Ovary (tissue), 9 donors: Measurements from ENCODE around the gene CD36. TPM values are rescaled to one million over a fixed set of nuclear protein-coding genes. Genes with fewer than 3 reads are reported as not detected.

Experiments
- DNase-seq, 5 donors: peaks; one replicate each; pipeline ENCODE4 v3.0.0-alpha.2; 2019 to 2020
- H3K27ac ChIP-seq, 2 donors: fragments of 200-600 bp; one replicate each; pipeline versions ENCODE4 v1.5.1 to v1.8.0; 2019 to 2022
- H3K27me3 ChIP-seq: fragments of 200-600 bp; one replicate; pipeline ENCODE4 v1.8.0; 2022
- H3K36me3 ChIP-seq: fragments of 200-600 bp; sonication (generic); one replicate; pipeline ENCODE4 v1.5.1; 2019
- H3K4me1 ChIP-seq: one replicate; pipeline ENCODE4 v1.8.1; 2013; ENCODE audit warnings: mild to moderate bottlenecking, moderate library complexity; ENCODE audit not compliant: insufficient read depth
- H3K4me3 ChIP-seq: fragments of 200-600 bp; sonication (generic); one replicate; pipeline ENCODE4 v1.5.1; 2017
- H3K9me3 ChIP-seq, 2 donors: fragments of 200-600 bp in 1 of 2; sonication (generic) in 1 of 2; one replicate each; pipeline versions ENCODE4 v1.5.1 to v1.8.1; 2013 to 2019; ENCODE audit warnings: mild to moderate bottlenecking in 1 of 2, moderate library complexity in 1 of 2
- EP300 ChIP-seq: sonication (generic); formaldehyde crosslinking; IDR thresholded peaks from one replicate; pipeline ENCODE4 v1.6.1; 2017; ENCODE audit warnings: antibody characterized with exemption
- POLR2A ChIP-seq: fragments of 450-650 bp; IDR thresholded peaks from one replicate; pipeline ENCODE4 v1.6.1; 2017; ENCODE audit warnings: antibody characterized with exemption, mild to moderate bottlenecking, moderate library complexity
- WGBS, 3 donors: extraction: QIAGEN DNeasy Blood & Tissue Kit in 1 of 3; methylation state at CpG; one replicate each; pipeline versions ENCODE4 v1.1.5 to v1.1.7; 2013 to 2017; 5-methylcytosine and 5-hydroxymethylcytosine counted together
- intact Hi-C, 4 donors: fragments of 100-400 bp; cut with DNase I; formaldehyde crosslinking; loops; one replicate each; pipeline versions ENCODE4 v1.11.0 to v1.15.1; 2022 to 2023
- polyA plus RNA-seq, 2 donors: library from polyadenylated mRNA; stranded (reverse); fragments of 200-250 nt in 1 of 2; fragments of 350-450 nt in 1 of 2; fragmentation: Illumina TruSeq in 1 of 2; extraction: RNeasy Lipid Tissue Mini Kit (QIAGEN cat#74804) in 1 of 2; gene quantifications; one replicate each; pipeline ENCODE4 v1.2.3, GENCODE V29; 2013 to 2014
- total RNA-seq, 7 donors: library from RNA; depleted of rRNA in 2 of 7; stranded (reverse); fragments of >200 nt in 2 of 7; fragmentation: NEBNext Ultra II Directional in 3 of 7; extraction: Animal tissue kit (Norgen Biotek cat#: 25700) in 3 of 7; gene quantifications; one replicate each; pipeline versions ENCODE4 v1.1.0 to v1.2.4, GENCODE V29; 2016 to 2023
- TF ChIP-seq, protein P1 (sequence below), 3 donors: fragments of 450-650 bp in 2 of 3; fragments of 200-600 bp in 1 of 3; IDR thresholded peaks; one replicate each; pipeline versions ENCODE4 v1.5.1 to v1.8.0; 2016 to 2022; ENCODE audit warnings: antibody characterized with exemption in 3 of 3, mild to moderate bottlenecking in 1 of 3
- donor health status: DM: no; HTN: no; CAD: no; lungs with moderate emphysema.
- donor health status: DM: no; HTN: no; CAD: no.
- donor health status: Bipolar disorder and iron deficiency.
- donor health status: DM: yes; HTN: yes; CAD: no.
- donor health status: DM: no; HTN: no; CAD: no.
- donor health status: DM: yes; HTN: yes; CAD: no.

CD36 gene
- total and polyA plus RNA-seq, 9 donors: 3.1 to 55.4 (median 9.1) TPM

GRCh38 chr7:80603940-80604339, 34.5 kb upstream of the CD36 start:
- Histone ChIP-seq H3K27me3 (no peaks in the 10 kb centered on the region), H3K4me3 (no peak overlapping the region), H3K36me3 (no peaks in the 10 kb centered on the region), H3K27ac (no peak overlapping the region), H3K9me3 (no peaks in the 10 kb centered on the region), H3K4me1 (no peaks in the 10 kb centered on the region)
- DNase-seq: no peak
- intact Hi-C loops: no loop called here
- TF ChIP-seq, protein P1, sequence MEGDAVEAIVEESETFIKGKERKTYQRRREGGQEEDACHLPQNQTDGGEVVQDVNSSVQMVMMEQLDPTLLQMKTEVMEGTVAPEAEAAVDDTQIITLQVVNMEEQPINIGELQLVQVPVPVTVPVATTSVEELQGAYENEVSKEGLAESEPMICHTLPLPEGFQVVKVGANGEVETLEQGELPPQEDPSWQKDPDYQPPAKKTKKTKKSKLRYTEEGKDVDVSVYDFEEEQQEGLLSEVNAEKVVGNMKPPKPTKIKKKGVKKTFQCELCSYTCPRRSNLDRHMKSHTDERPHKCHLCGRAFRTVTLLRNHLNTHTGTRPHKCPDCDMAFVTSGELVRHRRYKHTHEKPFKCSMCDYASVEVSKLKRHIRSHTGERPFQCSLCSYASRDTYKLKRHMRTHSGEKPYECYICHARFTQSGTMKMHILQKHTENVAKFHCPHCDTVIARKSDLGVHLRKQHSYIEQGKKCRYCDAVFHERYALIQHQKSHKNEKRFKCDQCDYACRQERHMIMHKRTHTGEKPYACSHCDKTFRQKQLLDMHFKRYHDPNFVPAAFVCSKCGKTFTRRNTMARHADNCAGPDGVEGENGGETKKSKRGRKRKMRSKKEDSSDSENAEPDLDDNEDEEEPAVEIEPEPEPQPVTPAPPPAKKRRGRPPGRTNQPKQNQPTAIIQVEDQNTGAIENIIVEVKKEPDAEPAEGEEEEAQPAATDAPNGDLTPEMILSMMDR (IDR thresholded peaks at IDR 0.05): no peak
- TF ChIP-seq POLR2A (no peak), EP300 (no peak)
- WGBS, 3 donors: 95 to 98% (median 96%) methylated on average over 2 of the region's 2 CpGs

DNA sequence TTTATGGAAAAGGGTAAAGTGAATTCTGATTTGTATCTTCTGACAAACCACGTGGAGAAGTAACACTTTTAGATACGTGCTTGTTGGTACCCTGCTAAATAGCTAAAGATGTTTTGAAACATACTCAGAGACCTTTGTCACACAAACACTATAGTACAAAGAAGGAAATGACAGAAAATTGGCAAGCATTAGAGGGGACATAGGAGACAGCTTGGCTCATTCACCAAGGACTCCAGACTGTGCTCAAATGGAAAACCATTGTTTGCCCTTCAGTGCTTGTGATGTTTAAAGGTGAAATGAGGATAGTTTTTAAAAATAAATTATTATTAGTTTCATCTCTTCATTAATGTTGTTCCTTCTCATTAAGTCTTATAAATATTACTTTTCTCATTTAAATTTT, 34.0 kb upstream of the CD36 start:
- DNase-seq: no peak
- TF ChIP-seq, protein P1 (IDR thresholded peaks at IDR 0.05): no peak
- no peak for TF ChIP-seq POLR2A
- TF ChIP-seq EP300: no peak
- Histone ChIP-seq H3K27me3 (no peaks in the 10 kb centered on the region), H3K4me3 (no peak overlapping the region), H3K4me1 (no peaks in the 10 kb centered on the region), H3K36me3 (no peaks in the 10 kb centered on the region), H3K9me3 (no peaks in the 10 kb centered on the region), H3K27ac (no peak overlapping the region)
- 70 to 87% (median 83%) methylated on average over 2 of the region's 2 CpGs for WGBS, 3 donors
- intact Hi-C loops: no loop called here

- Histone ChIP-seq H3K4me1 (no peaks in the 10 kb centered on the region), H3K9me3 (no peaks in the 10 kb centered on the region), H3K4me3 (no peak overlapping the region), H3K36me3 (no peaks in the 10 kb centered on the region), H3K27me3 (no peaks in the 10 kb centered on the region), H3K27ac (no peak overlapping the region)
- 6 to 12% (median 8%) methylated on average over 1 of the region's 1 CpG for WGBS, 3 donors
- intact Hi-C loops: no loop called here
- no peak for DNase-seq
- TF ChIP-seq POLR2A (no peak), EP300 (no peak)
These were observed 31.3 kb upstream of the CD36 start for GRCh38 chr7:80607136-80607535.

DNA sequence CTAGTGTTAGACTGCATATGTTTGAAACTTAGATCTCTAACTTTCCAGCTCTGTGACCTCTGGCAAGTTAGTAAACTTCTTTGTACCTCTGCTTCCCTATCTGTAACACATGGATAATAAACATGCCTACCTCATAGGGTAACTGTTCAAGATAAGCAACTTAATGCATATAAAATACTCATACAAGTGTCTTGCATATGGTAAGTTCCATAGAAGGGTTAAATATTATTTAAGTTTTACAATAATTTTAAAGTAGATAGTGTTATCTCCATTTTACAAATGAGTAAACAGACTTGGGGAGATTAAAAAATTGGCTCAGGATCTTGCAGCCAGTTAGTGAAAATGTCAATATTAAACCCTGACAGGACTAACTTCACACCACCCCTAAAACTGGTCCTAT, 30.1 kb upstream of the CD36 start:
- TF ChIP-seq EP300 (no peak), POLR2A (no peak)
- TF ChIP-seq, protein P1 (IDR thresholded peaks at IDR 0.05): no peak
- no peaks in the 10 kb centered on the region for H3K9me3 ChIP-seq
- intact Hi-C loops: no loop called here
- H3K4me1 ChIP-seq: no peaks in the 10 kb centered on the region
- H3K27ac ChIP-seq: no peak overlapping the region
- no peak for DNase-seq
- H3K4me3 ChIP-seq: no peak overlapping the region
- H3K36me3 ChIP-seq: no peaks in the 10 kb centered on the region
- H3K27me3 ChIP-seq: no peaks in the 10 kb centered on the region

DNA sequence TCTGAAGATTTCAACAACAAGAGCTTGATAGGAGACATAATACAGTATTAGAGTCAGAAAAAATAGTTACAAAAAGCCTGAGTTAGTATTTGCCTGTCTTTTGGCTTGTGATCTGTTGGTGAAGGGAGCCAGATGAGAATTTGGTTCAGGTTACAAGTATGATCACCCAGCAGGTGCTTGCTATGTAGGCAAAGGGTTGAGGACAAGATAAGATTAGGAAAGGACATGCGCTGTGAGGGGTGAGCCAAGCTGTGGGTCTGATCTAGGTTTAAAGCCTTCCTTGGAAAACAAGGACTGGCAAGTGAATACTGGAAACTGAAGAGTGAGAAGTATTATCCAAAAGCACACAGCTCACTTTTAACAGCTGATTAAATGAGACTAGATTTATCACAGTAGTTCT, 28.7 kb upstream of the CD36 start:
- DNase-seq: no peak
- Histone ChIP-seq H3K36me3 (no peaks in the 10 kb centered on the region), H3K9me3 (no peaks in the 10 kb centered on the region), H3K27ac (no peak overlapping the region), H3K27me3 (no peaks in the 10 kb centered on the region), H3K4me3 (no peak overlapping the region), H3K4me1 (no peaks in the 10 kb centered on the region)
- TF ChIP-seq, protein P1 (IDR thresholded peaks at IDR 0.05): no peak
- TF ChIP-seq POLR2A: no peak
- TF ChIP-seq EP300: no peak
- 71 to 85% (median 79%) methylated on average over 1 of the region's 1 CpG for WGBS, 3 donors
- intact Hi-C loops: no loop called here
